ENCODE results near the gene SPPL2B. TPM values are rescaled to one million over a fixed set of nuclear protein-coding genes. Genes with fewer than 3 reads are reported as not detected.
"Not testable (repeated sequence)": the region's sequence is repeated elsewhere in the genome, so short reads cannot be mapped to it uniquely, and the experiment has no call there.

The SPPL2B gene
- total RNA-seq, 2 donors from 2014 or later, result 75.8 to 202 TPM

- no peak for TF ChIP-seq POLR2A (IDR thresholded peaks at IDR 0.05)
- TF ChIP-seq CTCF (IDR thresholded peaks at IDR 0.05), result no peak
- no peak for ATAC-seq
- no peaks in the 10 kb centered on the region for H3K36me3 ChIP-seq (replicated peaks in 1 of 2; ENCODE audit: insufficient read depth in 1 of 2, low read depth in 2 of 2)
- no peak overlapping the region for H3K4me3 ChIP-seq
- no peaks in the 10 kb centered on the region for H3K9me3 ChIP-seq
- intact Hi-C loops (cut with DNase I), result loop anchor here (5.0 to 10.0 kb wide), 2 partner anchors 102 to 235 kb away; partner anchors contain the start of gene AP3D1
- no peaks in the 10 kb centered on the region for H3K4me1 ChIP-seq
- WGBS, 2 donors, result 63 to 75% methylated on average over 2 to 16 of the region's 21 CpGs
- no peaks in the 10 kb centered on the region for H3K27me3 ChIP-seq
- DNase-seq, result no peak
- H3K27ac ChIP-seq, result no peak overlapping the region
These were observed 61.1 kb downstream of the SPPL2B start for GRCh38 chr19:2389594-2389993.

GRCh38 chr19:2391118-2391725 is 62.7 kb downstream of the SPPL2B start:
- DNase-seq (peak; percentile 38 to 63 (median 48)), ATAC-seq (peak; percentile 74)
- Histone ChIP-seq H3K36me3 (replicated peaks in 1 of 2; ENCODE audit: insufficient read depth in 1 of 2, low read depth in 2 of 2) (no peaks in the 10 kb centered on the region), H3K4me3 (no peak overlapping the region), H3K9me3 (no peaks in the 10 kb centered on the region), H3K27ac (no peak overlapping the region), H3K4me1 (no peaks in the 10 kb centered on the region), H3K27me3 (no peaks in the 10 kb centered on the region)
- WGBS, 2 donors, result 3 to 5% methylated on average over 10 of the region's 10 CpGs
- TF ChIP-seq CTCF (IDR thresholded peaks at IDR 0.05) (peak; percentile 52 to 93 (median 78)), POLR2A (IDR thresholded peaks at IDR 0.05) (no peak)
- intact Hi-C loops (cut with DNase I), result no loop called here

- no peaks in the 10 kb centered on the region for H3K9me3 ChIP-seq
- TF ChIP-seq CTCF (IDR thresholded peaks at IDR 0.05) (no peak), POLR2A (IDR thresholded peaks at IDR 0.05) (no peak)
- no peaks in the 10 kb centered on the region for H3K27me3 ChIP-seq
- no peak for DNase-seq
- no peaks in the 10 kb centered on the region for H3K36me3 ChIP-seq (replicated peaks in 1 of 2; ENCODE audit: insufficient read depth in 1 of 2, low read depth in 2 of 2)
- 51% methylated on average over 7 of the region's 7 CpGs for WGBS, 2 donors
- H3K27ac ChIP-seq, result no peak overlapping the region
- ATAC-seq, result no peak
- intact Hi-C loops (cut with DNase I), result no loop called here
- H3K4me1 ChIP-seq, result no peaks in the 10 kb centered on the region
- no peak overlapping the region for H3K4me3 ChIP-seq
These were observed 63.9 kb downstream of the SPPL2B start for GRCh38 chr19:2392366-2392765.

- H3K27me3 ChIP-seq; H3K4me3 ChIP-seq; H3K4me1 ChIP-seq; ATAC-seq; H3K27ac ChIP-seq; H3K36me3 ChIP-seq (replicated peaks in 1 of 2; ENCODE audit: insufficient read depth in 1 of 2, low read depth in 2 of 2); H3K9me3 ChIP-seq; intact Hi-C loops (cut with DNase I): not testable (repeated sequence)
- peak in 2 of 4 donors; percentile 16 to 25 for DNase-seq
- WGBS, 2 donors, result 40 to 59% methylated on average over 3 to 8 of the region's 8 CpGs
- TF ChIP-seq POLR2A (IDR thresholded peaks at IDR 0.05), result peak in 1 of 3 donors; percentile 13
These were observed 64.4 kb downstream of the SPPL2B start for GRCh38 chr19:2392899-2393298.

GRCh38 chr19:2394054-2394441 is 65.6 kb downstream of the SPPL2B start:
- H3K27ac ChIP-seq, result peak overlapping the region in 1 of 4 donors; percentile 44
- H3K27me3 ChIP-seq, result no peaks in the 10 kb centered on the region
- no peak for DNase-seq
- no peaks in the 10 kb centered on the region for H3K9me3 ChIP-seq
- TF ChIP-seq CTCF (IDR thresholded peaks at IDR 0.05) (no peak), POLR2A (IDR thresholded peaks at IDR 0.05) (no peak)
- H3K36me3 ChIP-seq (replicated peaks in 1 of 2; ENCODE audit: insufficient read depth in 1 of 2, low read depth in 2 of 2), result no peaks in the 10 kb centered on the region
- H3K4me1 ChIP-seq, result no peaks in the 10 kb centered on the region
- no peak for ATAC-seq
- 57 to 69% methylated on average over 8 of the region's 8 CpGs for WGBS, 2 donors
- H3K4me3 ChIP-seq, result no peak overlapping the region
- intact Hi-C loops (cut with DNase I), result no loop called here

Measured in body of pancreas (tissue), 4 donors.